Uterine smooth muscle cell (primary cell): Measurements from ENCODE around the gene MASP1. TPM values are rescaled to one million over a fixed set of nuclear protein-coding genes. Genes with fewer than 3 reads are reported as not detected.

Experiments used
- total RNA-seq: library from RNA; depleted of rRNA; stranded (reverse); fragments of >200 nt; gene quantifications from 2 replicates; pipeline ENCODE4 v1.2.3, GENCODE V29; 2014

The MASP1 gene
- 56.8 and 123 TPM in 2 replicates for total RNA-seq

GRCh38 chr3:187291512-187292132, at the start of gene MASP1:
Gene MASP1, minus strand, starts transcription at chr3:187291737. Its CDS starts 105 bp downstream, at chr3:187291632.

GRCh38 chr3:187197335-187197649, 94.2 kb downstream of the MASP1 start, which contains the start of gene RTP1:
Gene RTP1, plus strand, starts transcription at chr3:187197486. Its CDS starts 30 bp downstream, at chr3:187197516.

Other genes starting within 250 kb of the MASP1 start
- 31.7 and 65.0 TPM in 2 replicates for gene RPL39L, start 152.2 kb downstream of the MASP1 start, total RNA-seq
- gene RTP1, start 94.3 kb downstream of the MASP1 start, total RNA-seq: not detected in 2 replicates
- gene RTP4, start 76.6 kb upstream of the MASP1 start, total RNA-seq: 1.4 and 2.9 TPM in 2 replicates